22Rv1 (cell line): Measurements from ENCODE around the gene HMGXB4.

Experiments
- ZFX ChIP-seq: fragments of 450-650 bp; IDR thresholded peaks from 2 replicates; pipeline ENCODE4 v1.6.1; 2017; ENCODE audit warnings: antibody characterized with exemption, borderline replicate concordance
- TF ChIP-seq, protein P1 (sequence below): fragments of 450-650 bp; IDR thresholded peaks from 2 replicates; pipeline ENCODE4 v1.5.1; 2017; ENCODE audit warnings: mild to moderate bottlenecking

DNA sequence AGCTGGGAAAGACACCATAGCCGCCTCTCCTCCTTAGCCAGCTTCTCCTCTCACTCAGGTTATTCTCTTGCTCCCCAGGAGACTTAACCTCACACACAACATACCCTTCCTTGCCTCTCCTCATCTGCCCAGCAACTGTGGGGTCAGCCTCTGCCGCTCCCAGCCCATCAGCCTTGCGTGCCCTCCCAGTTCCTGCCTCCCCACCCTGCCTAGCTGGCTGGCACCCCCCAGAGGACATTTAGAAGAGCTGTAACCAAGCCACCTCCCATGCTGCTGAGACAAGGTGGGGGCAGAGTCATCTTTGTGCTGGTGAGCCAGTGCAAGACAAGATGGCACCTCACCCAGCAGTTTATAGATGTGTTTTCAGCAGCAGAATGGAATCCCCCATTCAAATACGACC, 80.6 kb downstream of the HMGXB4 start:
- TF ChIP-seq, protein P1, sequence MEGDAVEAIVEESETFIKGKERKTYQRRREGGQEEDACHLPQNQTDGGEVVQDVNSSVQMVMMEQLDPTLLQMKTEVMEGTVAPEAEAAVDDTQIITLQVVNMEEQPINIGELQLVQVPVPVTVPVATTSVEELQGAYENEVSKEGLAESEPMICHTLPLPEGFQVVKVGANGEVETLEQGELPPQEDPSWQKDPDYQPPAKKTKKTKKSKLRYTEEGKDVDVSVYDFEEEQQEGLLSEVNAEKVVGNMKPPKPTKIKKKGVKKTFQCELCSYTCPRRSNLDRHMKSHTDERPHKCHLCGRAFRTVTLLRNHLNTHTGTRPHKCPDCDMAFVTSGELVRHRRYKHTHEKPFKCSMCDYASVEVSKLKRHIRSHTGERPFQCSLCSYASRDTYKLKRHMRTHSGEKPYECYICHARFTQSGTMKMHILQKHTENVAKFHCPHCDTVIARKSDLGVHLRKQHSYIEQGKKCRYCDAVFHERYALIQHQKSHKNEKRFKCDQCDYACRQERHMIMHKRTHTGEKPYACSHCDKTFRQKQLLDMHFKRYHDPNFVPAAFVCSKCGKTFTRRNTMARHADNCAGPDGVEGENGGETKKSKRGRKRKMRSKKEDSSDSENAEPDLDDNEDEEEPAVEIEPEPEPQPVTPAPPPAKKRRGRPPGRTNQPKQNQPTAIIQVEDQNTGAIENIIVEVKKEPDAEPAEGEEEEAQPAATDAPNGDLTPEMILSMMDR, result no peak
- TF ChIP-seq ZFX, result no peak
